Activated CD4-positive, alpha-beta T cell treated with anti-CD3 and anti-CD28 coated beads, Interleukin-2, amount 50 U/mL, for 48 hours (primary cell): Measurements from ENCODE around the gene CLASRP.

Experiments used
- DNase-seq, 2 experiments: peaks; one replicate each; pipeline ENCODE4 v3.0.0-alpha.2; 2020

Gene CLASRP

DNA sequence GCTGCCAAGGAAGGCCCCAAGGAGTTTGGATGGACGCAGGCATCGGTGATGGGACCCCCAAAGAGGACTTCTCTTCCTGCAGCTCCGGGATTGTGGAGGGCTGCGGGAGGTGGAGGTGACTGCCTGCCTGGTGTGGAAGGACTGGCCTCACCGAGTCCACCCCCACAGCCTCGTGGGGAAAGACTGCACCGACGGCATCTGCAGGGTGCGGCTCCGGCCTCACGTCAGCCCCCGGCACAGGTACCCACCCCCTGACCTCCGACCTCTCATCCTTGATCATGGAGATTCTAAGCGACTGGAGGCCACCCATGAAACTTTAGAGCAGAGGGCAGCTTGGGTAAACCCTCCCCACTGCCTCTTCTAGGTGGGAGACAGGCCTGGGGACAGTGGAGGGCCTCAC is 16.9 kb upstream of the CLASRP start:
- no peak for DNase-seq

DNA sequence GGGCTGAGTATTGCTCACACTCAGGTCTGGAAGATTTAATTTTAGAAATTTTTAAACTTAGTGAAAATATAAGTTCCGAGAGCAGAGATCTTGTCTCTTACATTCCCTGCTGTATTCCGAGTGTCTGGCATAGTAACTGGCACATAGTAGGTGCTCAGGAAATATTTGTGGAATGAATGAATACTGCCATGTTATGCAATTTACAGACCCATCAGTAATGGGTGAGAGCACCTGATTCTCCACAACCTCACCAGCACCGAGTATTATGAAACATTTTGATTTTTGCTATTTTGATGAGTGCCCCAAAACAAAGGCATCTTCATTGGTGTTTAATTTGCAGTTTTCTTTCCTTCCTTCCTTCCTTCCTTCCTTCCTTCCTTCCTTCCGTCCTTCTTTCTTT is 15.8 kb upstream of the CLASRP start:
- DNase-seq = no peak

DNA sequence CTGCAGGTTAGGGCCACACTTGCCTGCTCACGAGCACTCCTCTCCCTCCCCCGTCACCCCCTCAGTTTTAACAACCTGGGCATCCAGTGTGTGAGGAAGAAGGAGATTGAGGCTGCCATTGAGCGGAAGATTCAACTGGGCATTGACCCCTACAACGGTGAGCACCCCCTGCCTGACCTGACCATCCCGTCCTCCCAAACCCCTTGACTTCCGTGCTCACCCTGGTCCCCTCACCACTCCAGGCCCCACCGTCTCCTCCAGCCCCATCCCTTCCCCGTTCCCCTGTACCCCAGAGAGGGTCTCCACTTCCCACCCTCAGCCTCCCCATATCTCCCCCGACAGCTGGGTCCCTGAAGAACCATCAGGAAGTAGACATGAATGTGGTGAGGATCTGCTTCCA is 13.6 kb upstream of the CLASRP start:
- DNase-seq = no peak

DNA sequence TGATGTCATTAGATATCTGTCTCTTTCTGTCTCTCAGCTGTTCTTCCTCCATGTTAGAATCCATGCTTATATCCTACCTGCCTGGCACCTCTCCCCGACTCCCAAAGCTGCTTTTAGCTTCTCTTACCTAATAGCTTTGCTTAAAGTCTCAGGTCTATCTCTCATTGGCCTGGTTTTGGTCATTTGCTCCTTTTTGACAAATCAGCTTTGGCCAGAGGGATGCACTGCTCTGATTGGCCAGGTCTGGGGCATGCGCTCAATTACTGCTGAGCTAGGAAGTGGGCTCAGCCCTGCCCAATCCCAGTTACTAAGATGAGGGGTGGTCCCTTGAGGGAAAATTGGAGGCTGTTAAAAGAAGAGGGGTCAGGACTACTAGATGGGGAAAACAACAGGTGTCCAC is 11.5 kb upstream of the CLASRP start:
- DNase-seq = no peak

DNA sequence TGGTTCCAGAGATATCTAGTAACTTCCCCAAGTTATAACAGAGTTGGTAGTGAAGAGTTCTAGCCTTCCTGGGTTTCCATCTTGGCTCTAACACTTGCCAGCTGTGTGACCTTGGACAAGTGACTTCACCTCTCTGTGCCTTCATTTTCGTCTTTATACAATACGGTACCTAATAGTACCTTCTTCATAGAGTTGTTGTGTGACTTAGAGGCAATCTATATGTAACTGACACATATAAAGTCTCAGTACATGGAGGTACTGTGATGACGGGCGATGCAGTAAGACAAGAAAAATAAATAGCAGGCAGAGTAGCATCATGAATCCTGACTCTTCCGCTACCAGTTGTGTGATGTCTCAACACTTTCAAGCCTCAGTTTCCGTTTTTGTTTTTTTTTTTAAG is 8.0 kb upstream of the CLASRP start:
- DNase-seq = no peak

DNA sequence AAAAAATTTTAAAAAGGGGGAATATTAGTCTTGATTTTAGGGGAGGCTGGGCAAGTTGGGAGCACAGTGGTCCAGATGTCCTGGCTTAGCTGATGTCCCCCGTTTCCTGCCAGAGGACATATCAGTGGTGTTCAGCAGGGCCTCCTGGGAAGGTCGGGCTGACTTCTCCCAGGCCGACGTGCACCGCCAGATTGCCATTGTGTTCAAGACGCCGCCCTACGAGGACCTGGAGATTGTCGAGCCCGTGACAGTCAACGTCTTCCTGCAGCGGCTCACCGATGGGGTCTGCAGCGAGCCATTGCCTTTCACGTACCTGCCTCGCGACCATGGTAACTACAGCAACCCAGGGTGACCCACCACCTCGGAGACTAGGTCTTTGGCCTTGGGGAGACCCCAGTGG is 6.4 kb upstream of the CLASRP start:
- no peak for DNase-seq

DNA sequence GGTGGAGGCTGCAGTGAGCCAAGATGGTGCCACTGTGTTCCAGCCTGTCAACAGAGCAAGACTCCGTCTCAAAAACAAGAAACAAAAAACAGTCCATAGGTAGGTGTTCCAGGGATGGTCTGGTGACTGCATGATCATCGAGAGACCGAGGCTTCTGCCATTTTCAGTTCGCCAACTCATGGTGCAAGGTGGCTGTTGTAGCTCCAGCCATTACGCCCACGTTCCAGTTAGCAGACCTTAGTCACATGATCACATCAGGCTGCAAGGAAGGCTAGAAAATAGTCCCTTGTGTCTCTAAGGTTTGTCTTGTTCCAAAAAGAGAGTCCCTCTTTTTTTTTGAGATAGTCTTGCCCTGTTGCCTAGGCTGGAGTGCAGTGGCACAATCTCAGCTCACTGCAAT is 3.1 kb upstream of the CLASRP start:
- no peak for DNase-seq

DNA sequence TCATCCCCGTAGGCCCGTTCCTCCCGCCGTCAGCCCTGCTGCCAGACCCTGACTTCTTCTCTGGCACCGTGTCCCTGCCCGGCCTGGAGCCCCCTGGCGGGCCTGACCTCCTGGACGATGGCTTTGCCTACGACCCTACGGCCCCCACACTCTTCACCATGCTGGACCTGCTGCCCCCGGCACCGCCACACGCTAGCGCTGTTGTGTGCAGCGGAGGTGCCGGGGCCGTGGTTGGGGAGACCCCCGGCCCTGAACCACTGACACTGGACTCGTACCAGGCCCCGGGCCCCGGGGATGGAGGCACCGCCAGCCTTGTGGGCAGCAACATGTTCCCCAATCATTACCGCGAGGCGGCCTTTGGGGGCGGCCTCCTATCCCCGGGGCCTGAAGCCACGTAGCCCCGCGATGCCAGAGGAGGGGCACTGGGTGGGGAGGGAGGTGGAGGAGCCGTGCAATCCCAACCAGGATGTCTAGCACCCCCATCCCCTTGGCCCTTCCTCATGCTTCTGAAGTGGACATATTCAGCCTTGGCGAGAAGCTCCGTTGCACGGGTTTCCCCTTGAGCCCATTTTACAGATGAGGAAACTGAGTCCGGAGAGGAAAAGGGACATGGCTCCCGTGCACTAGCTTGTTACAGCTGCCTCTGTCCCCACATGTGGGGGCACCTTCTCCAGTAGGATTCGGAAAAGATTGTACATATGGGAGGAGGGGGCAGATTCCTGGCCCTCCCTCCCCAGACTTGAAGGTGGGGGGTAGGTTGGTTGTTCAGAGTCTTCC is 1.3 kb upstream of the CLASRP start:
- DNase-seq = no peak

DNA sequence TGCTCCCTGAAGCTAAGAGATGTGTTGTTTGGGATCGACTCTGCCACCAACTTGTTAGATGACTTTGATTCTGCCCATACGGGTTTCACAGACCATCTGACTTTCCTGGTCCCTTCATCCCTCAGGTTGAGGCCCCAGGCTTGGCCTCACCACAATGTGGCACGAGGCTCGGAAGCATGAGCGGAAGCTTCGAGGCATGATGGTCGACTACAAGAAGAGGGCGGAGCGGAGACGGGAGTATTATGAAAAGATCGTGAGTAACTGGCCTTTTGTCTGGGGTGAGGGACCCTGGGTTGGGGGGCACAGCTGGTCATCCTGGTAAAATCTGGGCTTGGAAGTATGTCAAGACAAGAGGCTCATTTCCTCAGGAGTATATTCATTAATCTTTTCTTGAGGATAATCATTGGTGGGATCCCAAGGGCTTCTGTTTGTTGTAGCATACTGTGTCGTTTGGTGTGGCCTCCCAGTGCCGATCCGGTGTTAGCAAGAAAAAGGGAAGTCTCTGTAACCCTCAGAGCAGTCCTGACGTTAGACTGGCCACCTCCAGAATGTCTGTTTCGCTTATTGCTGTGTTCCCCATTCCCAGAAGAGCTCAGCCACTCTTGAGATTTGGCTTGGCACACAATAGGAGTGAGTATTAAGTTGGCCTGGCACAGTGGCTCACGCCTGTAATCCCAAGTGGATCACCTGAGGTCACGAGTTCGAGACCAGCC is 1.4 kb downstream of the CLASRP start:
- no peak for DNase-seq

DNA sequence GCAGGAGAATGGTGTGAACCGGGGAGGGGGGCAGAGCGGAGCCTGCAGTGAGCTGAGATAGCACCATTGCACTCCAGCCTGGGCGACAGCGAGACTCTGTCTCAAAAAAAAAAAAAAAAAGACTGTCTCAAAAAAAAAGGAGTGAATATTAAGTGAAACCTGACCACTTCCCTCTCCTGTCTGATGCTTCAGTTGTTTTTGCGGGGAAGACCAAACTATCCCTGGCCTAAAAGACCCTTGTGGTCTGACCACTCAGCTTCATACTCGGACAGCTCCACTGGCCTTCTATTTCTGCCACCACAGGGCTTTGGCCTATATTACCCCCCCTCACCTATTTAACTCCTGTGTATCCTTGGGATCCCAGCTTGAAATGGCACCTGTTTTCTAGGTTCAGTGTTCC is 2.3 kb downstream of the CLASRP start:
- DNase-seq = no peak

DNA sequence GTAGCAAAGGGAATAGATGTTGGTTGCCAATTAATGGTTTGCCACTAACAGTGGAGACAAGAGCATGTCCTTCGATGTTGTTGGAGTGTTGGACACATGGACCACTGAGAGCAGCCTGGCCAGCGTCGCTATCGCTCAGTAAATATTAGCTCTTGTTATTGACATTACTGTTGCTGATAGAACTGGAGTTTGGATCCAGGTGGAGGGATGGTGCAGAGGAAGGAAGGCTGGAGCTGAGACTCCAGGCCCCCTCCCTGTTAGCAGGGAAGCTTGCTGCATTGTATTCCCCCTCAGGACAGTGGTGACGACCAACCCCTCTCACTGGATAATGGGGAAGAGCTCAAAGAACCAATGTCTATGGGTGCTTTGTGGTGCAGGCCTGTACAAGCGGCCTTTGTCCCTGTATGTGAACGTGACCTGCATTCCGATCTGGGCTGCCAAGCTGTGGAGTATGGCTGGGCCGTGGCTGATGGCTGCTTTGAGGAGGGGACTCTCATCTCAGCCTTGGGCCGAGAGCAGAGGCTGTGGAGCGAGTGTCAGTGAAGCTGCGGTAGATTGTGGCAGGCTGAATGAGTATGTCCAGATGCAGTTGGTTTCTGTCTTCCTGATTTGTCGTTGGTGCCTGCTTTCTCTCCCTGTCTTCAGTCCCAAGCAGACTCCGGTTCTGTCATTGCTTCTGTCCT is 7.0 kb downstream of the CLASRP start:
- no peak for DNase-seq

DNA sequence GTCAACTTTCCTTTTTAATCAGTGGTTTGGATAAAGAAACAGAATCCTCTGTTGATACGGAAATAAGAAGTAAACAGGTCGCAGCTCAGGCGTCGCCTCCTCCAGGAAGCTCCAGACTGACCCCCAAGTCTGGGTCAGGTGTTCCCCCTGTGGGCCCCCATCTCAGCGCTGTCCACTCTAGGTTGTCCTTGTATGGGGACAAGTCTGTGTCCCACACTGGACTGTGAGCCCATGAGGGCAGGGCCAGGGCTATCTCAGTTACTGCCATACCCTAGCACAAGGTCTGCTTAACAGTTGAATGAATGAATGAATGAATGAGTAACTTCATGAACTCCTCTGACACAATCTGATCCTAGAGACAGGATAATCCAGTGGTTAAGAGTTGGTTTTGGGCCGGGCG is 7.5 kb downstream of the CLASRP start:
- no peak for DNase-seq

DNA sequence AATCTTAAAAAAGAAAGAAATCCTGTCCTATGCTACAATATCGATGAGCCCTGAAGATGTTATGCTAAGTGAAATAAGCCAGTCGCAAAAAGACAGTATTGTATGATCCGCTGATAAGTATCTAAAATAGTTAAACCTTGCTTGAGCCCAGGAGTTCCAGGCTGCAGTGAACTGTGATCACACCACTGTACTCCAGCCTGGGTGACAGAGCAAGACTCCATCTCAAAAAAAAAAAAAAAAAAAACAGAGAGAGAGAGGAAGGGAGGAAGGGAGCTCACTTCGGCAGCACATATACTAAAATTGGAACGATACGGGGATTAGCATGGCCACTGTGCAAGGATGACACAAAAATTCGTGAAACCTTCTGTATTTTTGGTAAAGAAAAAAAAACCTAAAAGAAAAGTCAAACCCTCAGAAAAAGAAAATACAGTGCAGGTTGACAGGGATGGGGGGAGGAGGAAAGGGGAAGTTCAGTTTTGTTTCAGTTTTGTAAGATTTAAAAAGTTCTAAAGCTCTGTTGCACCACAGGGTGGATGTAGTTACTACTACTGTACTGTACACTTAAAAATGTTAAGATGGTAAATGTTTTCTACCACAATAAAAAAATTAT is 8.4 kb downstream of the CLASRP start:
- no peak for DNase-seq

DNA sequence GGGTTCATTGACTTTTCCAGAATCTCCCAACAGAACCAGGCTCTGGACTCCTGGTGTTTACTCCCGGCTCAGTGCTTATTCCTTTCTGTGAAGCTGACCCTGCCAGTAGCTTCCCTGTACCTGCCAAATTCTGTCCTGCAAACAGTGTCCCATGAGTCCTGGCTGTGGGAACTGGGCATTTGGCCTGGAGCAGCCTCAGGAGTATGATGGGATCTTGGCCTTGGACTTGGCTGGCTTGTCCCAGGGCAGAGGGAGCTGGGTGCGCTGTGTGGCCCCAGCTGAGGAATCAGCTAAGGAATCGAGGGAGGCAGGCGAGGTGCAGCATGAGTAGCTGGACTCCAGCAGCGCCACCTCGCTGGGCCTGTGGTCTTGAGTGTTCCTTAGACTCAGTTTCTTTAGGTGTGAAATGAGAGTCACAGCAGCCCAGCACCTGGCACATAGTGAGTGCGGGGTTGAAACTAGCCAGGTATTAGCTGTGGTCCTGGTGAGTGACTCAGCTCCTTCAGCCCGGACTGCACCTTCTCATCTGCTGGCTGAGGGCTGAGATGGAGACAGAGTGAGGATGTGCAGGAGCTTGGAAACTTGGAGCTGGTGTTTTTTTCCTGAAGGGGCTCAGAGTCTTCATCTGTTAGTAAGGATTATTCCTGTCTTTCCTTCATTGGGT is 10.4 kb downstream of the CLASRP start:
- no peak for DNase-seq

DNA sequence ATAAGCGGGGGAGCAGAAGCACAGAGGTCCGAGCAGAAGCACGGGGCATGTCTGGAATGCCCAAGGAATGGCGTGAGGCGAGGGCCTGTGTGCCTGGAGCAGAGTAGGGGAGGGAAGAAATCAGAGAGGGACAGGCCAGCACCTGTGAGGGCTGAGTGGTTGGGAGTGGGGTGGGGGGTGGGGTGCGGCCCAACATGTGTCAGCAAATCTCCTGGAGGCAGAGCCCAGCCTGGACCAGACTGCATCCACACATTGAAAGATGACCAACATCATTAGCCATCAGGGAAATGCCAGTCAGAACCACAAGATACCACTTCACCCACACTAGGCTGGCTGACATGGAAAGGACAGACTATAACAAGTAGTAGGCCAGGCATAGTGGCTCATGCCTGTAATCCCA is 11.2 kb downstream of the CLASRP start:
- DNase-seq = no peak

DNA sequence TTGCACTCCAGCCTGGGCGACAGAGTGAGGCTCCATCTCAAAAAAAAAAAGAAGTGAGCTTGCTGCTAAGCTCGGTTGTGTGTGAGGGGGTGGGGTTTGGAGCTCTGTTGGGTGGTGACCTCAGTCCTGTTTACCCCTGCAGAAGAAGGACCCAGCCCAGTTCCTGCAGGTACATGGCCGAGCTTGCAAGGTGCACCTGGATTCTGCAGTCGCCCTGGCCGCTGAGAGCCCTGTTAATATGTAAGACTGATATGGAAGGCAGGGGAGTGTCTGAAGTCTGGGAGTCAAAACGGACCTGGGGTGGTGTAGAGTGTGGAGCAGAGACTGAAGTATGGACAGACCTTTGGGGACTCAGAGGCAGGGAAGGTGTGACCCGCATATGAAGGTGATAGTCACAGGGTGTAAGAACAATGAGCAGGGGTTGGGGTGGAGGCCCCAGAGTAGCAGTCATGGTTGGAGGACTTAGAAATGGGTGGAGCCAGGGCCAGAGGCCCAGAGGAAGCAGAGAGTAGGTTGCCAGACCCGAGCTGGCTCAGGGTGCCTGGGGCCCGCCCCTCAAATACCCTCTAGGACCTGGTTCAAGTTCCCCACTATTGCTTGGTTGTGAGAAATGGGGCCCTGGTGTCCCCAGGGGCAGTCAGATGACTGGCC is 13.2 kb downstream of the CLASRP start:
- DNase-seq = no peak

DNA sequence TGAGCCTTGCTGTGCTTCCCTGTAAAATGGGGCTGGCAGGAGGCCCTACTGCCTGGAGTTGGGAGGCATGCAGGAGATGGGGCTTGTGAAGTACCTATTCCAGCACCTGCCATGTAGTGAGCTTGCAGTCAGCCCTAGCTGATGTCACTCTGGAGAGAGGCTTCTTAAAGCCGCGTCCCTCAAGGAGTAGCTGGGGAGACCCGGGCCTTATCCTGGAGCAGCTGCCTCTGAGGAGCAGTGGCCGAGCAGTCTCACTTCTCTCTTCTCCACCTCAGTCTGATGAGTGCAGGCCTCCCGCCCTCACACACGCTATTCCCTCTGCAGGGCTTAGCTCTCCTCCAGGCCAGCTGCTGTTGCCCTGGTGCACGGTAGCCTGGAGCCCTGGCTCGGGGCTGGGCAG is 18.0 kb downstream of the CLASRP start:
- DNase-seq = no peak

DNA sequence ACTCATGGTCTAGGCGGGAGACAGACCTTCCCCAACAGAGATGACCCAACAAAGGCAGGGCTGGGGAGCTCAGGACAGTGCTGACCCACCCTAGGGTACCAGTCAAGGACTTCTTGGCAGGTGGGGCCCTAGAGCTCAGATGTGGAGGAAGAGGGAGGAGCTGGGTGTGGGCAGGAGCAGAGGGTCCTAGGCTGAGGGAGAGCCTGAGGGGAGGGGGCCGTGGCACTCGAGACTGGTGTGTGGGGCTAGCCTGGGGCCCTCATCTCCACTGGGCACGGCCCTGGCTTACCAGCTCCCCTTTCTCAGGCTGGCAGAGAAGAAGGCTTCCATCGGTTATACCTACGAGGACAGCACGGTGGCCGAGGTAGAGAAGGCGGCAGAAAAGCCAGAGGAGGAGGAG is 18.6 kb downstream of the CLASRP start:
- no peak for DNase-seq

DNA sequence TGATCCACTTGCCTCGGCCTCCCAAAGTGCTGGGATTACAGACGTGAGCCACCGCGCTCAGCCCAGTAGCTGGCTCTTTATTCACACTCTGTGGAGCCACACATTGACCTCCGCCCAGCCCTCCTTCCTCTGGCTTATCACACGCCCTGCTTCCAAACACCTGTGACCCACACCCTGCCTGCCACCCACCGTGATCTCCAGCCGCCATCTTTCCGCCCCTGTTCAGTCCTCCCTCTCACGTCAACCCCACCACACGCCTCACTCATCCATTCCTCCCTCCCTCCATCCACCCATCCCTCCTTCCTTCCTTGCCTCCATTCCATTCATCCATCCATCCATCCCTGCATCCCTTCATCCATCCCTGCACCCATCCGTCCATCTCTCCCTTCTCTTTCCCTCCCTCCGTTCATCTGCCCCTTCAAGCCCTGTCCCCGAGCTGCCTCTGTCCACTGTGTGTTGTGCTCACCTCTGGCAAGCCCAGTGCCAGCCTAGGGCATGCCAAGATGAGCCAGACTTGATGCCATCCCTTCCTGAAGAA is 19.8 kb downstream of the CLASRP start:
- no peak for DNase-seq

DNA sequence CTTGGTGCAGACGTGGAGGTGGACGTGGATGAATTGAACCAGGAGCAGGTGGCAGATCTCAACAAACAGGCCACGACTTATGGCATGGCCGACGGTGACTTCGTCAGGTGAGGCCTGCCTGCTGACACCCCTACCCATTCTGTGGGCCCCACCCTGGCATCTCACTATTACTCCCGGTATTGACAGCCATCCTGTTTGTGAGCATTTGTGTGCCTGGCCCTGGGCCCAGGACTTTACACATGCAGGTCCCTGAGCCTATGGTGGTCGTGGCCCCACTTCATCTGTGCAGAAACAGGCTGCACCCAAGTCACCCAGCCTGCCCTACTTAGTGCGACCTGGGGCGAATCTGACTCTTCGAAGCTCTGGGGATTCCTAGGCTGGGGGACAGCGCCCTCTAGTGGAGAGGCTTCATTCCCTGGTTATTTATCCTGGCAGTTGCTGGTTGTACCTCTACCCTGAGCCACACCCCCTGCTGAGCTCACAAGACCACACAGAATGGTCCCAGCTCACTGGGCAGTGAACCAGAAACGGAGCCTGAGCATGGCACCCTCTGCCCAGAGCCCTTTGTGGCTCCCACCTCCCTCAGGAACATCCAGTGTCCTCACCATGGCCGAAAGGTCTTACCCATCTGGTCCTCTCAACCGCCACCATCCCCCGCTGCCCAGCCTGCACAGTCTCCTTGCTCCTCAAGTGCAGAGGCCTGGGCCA is 20.6 kb downstream of the CLASRP start:
- peak; percentile 88 to 90 for DNase-seq

DNA sequence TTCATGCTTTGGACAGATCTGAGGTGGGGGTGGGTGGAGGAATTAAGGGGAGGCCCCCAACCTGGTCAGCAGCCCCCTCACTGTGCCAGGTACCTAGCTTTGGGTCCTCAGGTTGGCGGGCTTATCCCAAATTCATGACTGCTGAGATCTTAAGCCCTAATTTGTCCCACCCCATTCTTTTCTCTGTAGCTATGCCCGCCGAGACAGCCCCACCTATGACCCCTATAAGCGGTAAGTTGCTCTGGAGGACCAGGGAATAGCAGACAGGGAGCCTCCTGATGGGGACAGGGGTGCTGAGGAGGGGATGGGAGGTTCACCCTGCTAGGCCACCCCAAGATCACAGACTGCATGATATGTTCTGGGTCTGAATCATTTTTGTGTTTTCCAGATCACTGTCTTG is 23.1 kb downstream of the CLASRP start:
- DNase-seq = no peak
